Measurements from ENCODE around the gene MGMT.

MGMT gene

DNA sequence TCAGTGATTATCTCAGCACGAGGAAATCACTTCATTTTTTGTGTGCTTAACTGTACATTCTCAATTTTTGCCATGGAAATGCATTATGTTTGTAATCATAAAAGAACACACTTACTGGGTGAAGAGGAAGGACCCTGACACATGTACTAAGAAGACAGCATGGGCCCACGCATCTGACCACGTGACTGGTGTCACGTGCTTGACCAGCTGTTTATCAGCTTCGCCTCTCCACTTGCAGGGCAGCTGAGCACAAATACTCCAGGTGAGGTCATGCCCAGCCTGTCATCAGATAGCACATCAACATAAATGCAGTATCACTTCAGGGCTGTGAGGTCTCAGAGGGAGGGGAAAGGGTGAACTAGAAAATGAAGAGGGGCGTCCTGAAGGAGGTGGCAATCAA lies 317.2 kb downstream of the MGMT start:
- in situ Hi-C loops (cut with MboI; ENCODE audit: low sequenced_read_pairs): no loop called here

DNA sequence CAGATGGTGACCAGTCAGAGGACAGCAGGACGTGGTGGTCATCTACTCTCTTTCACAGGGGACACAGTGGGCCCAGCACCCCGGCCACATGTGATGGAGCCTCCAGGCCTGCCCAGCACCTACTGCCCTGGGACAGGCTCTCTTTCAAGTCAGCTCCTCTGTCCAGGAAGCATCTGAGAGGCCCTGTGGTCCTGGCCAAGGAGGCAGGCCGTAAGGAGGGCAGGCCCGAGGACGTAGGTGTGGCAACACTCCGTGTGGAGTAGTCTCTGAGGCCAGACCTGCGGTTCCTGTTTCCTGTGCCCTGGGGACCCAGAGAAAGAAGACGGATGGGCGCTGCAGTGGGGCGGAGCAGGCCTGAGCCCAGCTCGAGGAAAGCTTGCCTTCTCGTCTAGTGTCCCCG lies 317.9 kb downstream of the MGMT start:
- in situ Hi-C loops (cut with MboI; ENCODE audit: low sequenced_read_pairs): no loop called here

DNA sequence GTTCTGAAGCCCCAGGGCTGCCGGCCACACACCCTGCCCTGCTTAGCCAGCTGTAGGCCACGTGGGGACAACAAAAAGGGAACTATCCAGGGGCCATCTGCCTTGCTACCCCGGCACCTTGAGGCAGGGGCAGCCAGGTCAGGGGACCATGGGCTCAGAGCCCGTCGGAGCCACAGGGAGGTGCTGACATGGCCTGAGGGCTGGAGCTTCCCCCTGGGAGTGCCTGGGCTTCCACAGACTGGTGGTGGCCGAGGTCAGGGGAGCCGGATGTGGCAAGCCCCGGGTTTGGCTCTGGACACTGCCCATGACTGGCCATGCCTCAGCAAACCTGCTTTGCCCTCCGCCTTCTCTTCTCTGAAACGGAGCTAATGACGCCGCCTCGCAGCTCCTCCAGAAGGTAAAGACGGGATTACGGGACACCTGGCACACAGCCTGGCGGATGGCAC lies 318.5 kb downstream of the MGMT start:
- in situ Hi-C loops (cut with MboI; ENCODE audit: low sequenced_read_pairs): no loop called here

DNA sequence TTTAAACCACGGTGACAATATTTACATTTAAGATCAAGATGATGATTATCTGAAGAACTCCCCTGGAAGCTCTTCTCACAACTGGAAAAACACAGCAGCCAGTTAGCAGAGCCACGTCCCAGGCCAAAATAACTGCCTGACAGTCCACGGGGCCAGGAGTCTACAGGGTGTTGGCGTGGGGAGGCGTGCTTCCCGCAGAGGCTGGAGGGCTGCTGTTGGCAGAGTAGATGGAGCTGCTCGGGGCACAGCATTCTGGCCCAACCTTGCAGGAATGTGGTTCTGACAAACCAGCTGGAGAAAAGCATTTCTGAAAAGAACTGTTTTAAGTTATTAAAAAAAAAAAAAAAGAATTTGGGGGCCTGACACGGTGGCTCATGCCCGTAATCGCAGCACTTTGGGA lies 319.2 kb downstream of the MGMT start:
- in situ Hi-C loops (cut with MboI; ENCODE audit: low sequenced_read_pairs): no loop called here

DNA sequence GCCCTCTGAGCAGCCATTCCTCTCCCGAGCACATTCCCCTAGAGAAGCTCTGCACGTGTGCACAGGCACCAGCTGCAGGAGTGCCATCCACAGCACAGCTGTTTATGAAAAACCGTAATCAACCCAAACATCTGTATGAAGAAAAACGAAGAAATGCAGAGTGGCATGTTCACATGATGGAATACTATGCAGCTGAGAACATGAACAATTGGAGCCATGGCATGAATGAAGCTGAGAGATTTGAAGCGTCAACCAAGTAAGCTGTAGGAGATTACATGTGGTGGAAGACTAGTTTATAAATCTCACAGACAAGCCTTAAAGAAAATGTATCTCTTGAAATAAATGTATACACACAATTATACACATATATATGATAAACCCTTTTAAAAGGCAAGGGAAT lies 320.5 kb downstream of the MGMT start:
- in situ Hi-C loops (cut with MboI; ENCODE audit: low sequenced_read_pairs): no loop called here

DNA sequence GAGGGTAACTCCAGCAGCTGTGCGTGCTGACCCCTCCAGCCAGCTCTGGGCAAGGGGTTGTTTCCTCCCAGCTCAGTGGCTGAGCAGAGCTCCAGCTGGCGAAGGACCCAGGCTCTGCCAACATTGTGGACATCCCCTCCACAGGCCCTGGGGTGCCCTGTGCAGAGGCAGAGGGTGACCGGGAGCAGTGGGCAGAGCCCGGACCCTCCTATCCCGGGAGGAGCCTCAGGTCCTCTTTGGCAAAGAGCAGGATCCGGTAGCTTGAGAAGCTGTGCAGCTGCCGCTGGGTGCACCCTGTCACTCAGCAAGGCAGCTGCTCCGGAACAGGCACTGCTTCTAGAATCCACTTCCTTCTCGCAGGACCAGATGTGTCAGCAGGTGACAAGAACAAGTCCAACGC lies 321.2 kb downstream of the MGMT start:
- in situ Hi-C loops (cut with MboI; ENCODE audit: low sequenced_read_pairs): no loop called here

DNA sequence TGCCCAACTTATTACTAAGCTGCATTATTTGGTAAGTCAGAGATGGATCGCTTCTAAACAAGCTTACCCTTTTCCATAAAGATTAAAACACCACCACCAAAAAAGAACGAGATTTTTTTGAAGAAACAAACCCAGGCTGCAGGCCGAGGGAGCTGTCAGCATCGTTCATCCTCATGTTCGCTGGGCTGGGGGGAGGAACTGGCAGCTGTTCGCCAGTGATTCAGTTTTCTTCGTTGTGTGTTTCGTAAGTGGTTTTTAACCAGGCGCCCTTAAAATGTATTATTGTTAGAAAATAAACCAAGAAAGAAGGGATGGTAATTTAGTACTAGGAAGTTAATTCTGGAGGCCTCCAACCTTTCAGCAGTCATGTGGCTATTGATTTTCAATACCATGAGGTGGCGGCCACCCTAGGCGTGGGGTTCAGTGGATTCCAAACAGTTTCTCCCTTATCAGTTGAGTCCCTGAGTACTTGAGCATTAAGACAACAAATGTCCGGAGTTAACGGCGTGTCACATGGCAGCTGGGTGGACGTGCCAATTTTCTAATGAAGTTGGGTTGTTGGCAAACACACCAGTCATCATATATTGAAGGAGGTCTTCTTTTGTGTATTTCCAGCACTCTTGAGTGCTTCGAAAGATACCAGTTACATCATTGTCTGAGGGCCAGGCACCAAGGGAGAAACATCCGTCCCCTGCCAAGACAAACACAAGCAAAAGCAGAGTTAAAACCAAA lies 323.8 kb downstream of the MGMT start:
- in situ Hi-C loops (cut with MboI; ENCODE audit: low sequenced_read_pairs): no loop called here

DNA sequence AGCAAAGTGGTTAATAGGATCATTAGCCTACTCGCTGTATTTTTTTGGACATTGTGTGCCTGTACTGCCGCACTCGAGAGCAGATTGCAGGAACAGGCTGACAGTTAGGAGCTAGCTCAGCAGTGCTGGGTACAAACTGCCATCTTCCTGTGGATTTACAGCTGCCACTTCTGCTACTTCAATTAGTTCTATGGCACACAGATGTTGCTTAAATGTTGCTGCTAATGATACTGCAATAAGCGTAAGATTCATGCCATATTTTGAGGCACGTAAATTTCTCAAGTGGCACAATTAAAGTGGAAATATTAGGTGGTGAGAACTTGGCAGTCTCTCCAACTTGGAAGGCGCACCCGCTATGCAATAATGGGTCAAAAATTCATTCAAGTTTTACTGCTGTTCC lies 325.1 kb downstream of the MGMT start:
- in situ Hi-C loops (cut with MboI; ENCODE audit: low sequenced_read_pairs): no loop called here

DNA sequence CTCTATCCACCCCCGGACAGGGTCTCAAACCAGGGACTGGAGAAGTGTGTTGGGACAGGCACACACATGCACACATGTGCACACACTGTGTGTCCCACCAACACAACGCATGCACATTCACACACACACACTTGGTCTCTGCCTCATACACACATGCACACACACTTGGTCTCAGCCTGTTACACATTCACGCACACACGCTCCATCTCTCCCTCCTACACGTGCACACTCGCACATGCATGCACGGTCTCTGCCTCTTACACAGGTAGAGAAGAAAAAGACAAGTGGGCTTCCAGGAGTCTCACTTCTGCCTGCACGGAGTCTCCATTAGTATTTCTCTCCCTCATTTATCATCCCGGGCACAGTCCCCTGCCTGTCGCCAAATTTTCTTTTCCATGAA lies 325.8 kb downstream of the MGMT start:
- in situ Hi-C loops (cut with MboI; ENCODE audit: low sequenced_read_pairs): no loop called here

DNA sequence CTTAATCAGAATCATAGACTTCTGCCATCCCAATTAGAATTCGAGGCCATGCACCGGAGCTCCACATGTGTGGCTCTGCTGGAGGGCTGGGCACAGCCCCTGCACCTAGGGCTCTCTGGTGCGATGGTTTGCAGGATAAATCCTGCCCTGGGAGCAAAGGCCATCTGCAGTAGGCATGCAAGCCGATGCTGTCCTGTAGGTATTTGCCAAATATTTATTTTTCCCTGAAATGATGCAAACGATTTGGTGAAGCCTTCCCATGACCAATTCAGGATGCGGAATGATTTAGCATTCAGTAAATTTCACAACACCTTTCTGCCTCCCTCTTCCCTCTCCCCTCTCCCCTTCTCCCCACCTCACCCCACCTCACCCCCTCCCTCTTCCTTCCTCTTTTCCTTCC lies 326.4 kb downstream of the MGMT start:
- in situ Hi-C loops (cut with MboI; ENCODE audit: low sequenced_read_pairs): no loop called here

DNA sequence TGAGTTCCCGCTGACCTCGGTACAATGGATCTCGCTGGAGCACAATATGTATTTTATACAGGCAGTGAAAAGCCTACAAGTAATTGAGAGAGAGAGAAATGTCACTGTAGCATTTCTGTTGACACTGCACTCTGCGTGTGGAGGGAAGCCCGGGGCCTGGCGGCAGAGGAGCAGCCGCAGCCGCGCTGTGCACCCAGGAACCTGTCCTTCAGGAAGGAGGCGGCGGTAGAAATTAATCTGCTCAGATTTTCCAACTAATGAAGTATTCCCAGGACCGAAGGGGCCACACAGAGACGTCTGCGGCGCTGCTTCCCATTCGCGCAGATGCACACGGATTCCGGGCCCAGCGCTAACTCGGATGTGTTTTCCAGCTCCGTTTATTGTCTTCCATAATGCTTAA lies 327.0 kb downstream of the MGMT start:
- in situ Hi-C loops (cut with MboI; ENCODE audit: low sequenced_read_pairs): no loop called here

DNA sequence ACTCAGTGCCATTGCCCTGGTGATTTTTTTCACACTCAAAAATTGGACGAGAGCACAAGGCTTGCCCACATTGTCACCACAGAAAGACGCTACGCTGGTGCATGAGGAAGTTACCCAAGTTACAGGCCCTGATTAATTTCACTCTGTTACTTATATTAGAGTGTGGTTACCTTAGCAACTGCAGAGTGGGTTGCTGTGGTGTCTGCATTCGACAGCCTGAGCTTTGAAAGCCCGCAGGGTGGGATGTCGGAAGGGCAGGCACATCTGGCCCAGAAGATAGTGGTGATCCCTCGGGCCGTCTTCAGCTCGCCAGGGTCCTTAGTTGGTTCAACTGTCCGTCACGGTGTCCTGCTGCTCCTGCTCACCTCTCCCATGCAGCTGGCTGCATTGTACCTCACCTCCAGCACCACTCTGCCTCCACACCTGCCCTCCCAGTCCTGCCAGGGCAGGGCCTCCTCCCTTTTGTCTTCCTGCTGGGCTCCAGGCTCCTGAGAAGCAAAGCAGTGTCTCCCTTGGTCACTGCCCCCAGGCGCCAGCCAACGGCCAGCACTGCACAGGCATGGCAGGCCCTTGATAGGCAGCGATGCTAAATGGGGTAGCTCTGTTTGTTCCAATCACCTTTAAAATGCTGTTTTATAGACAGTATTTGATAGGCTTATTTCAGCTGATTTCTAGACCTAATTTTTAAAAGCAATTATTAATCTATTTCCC lies 329.8 kb downstream of the MGMT start:
- in situ Hi-C loops (cut with MboI; ENCODE audit: low sequenced_read_pairs): no loop called here

DNA sequence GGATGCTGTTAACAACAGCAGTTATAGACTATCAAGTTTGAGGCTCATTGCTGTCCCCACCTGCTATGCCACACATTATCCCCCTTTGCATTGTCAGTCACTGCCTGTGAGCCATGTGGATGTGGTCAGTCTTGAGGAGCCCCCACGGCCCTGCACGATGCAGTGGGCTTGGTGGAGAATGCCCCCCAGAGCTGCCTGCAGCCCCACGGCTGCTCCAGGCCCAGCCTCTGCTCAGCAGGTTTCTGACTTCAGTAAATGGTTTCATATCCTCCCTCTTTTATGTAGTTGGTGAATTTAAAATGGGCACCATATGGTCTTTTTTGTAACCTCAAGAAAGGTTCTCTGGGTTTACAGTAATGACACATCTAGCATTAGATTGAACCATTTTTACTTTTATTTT lies 332.9 kb downstream of the MGMT start:
- in situ Hi-C loops (cut with MboI; ENCODE audit: low sequenced_read_pairs): no loop called here

DNA sequence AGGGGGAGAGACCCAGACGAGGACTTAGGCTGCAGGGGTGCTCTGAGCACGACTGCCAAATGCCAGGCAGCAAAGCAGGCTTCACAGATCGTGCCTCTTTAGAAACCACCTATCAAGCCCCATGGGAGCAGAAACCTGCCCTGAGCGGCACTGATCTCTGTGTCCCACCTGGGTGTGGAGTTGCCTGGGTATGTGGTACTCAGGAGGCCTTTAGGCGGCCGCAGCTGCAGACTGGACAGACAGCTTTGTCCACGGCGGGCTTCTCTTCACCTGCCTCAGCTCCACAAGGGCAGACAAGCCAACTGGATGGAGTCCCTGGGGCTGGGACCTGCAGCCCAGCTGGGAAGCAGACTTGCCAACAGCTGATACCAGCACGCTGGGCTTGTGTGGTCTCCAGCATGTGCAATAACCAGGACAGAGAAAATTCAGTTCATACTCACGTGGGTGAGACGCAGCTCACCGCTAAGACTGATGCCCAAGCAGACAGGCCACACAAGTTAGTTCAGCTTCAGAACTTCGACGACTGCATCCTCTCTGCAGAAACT lies 333.8 kb downstream of the MGMT start:
- in situ Hi-C loops (cut with MboI; ENCODE audit: low sequenced_read_pairs): no loop called here

DNA sequence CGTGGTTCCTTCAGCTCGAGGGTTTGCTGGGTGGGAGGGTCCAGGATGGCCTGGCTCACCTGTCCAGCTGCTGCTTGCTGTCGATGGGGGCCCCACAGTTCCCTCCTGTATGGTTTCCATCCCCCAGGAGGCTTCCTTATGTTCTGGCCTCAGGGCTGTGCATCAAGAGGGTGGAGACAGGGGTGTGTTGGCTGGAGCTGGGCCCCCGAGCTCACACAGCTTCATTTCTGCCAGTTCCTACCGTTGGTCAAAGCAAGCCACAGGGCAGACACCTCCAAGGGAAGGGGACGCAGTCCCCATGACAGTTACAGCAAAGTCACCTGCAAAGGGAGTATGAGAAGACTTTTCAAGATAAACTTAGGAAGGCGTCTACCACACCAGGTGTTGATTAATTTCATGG lies 340.2 kb downstream of the MGMT start:
- in situ Hi-C loops (cut with MboI; ENCODE audit: low sequenced_read_pairs): no loop called here

DNA sequence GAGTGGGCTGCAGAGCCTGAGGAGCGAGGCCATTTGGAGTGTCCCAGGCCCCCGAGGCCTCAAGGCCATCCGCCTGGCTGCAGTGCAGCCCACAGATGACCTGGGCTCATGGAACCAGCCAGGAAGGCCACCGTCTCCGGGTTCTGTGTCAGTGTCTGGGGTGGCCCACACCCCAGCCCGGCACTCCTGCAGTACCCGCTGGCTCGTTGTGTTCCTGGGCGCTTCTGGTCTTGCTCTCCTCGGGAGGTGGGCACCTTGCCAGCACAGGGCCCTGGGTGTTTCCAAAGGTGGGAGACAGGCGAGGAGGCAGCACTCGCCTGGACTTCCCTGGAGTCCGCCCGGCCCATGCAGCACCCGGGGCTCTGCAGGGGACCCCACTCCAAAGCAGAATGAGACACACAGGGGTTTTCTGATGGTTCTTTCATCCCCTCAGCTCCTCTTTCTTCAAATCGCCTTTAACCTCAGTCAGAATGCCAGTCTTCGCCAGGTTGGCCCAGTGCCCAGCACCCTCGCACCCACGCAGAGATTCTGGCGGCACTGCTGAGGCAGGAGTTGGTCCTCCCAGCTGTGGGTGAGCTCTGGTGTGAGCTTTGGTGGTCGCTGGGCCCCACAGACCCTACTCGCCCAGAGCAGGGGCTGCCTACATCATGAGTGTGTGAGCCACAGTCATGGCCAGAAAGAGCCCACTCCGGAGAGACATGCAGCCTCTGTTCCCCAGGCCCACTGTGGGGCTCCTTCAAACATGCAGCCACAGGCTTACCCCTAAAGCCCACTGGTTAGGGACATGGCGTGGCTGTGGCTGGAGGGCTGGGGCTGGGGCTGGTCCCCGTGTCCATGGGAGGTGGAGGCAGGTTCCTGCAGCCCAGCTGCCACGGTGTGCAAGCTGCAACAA lies 341.3 kb downstream of the MGMT start:
- in situ Hi-C loops (cut with MboI; ENCODE audit: low sequenced_read_pairs): no loop called here

DNA sequence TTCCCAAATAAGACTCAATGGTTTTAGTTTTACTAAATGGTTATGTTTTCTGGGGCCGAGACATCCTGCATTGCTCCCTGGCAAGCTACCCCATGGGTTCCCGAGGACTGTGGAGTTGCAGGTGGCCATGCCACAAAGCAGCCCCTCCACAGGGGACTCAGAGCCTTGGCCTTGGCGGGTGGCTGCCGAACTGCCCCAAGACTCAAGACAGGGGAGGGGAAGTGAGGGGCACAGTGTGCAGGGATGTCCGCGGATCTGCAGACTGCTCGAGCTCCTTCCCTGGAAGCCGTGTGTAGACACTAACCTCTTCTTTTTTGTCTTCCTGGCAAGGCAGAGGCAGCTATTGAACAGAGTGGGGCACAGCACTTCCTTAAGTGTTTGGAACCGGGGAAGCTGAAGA lies 342.4 kb downstream of the MGMT start:
- in situ Hi-C loops (cut with MboI; ENCODE audit: low sequenced_read_pairs): no loop called here

DNA sequence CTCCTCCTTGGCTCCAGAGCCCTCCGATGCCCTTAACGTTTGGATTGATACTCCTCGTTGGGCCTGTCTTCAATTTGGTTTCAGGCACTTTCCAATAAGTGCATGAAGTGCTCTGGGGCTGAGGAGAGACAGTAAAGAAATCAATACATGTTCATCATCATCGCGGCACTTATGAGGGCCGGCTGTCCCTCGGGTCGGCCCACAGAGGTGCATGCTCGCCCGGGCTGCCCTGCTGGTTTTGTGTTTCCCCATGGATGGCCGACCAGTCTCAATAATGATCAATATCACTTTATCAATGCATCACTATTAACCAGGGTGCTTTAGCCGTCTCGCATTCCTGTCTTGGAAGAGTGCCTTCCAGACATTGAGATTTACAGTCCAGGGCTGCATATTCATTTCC lies 342.8 kb downstream of the MGMT start:
- in situ Hi-C loops (cut with MboI; ENCODE audit: low sequenced_read_pairs): no loop called here

DNA sequence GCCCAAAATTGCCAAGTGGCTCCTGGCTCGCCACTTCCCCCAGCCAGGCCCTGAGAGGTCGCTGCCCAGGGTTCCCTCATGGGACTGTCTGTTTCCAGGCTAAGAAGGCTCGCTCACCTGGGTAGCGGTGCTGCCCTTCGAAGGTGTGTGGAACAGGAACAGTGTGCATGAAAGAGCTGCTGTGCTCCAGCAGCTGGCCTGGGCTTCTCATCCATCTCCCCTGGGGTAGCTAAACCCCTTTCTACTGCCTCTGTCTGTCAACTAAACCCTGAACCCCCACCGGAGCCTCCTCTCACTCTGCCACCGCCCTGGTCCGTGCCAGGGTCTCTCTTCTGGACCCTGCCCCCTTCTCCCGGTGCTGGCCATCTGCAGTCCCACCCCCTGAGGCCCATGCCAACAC lies 344.2 kb downstream of the MGMT start:
- in situ Hi-C loops (cut with MboI; ENCODE audit: low sequenced_read_pairs): no loop called here

DNA sequence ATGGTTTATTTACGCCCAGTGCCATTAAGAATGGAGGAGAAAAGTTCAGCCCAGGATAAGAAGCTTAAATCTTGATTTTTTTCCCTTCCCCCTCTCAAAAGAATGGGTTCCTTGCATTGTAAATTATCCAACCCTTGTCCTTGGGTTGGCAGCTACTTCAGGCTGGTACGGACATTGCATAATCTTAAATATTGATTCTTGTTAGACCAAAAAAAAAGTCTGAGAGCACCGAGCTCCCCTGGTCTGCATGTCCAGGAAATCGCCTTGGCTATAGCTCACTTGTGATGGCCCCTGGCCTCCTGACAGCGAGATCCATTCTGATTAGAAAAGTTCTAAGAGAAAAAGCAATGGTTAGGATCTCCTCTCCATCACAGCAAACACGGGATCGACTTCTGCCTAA lies 345.4 kb downstream of the MGMT start:
- in situ Hi-C loops (cut with MboI; ENCODE audit: low sequenced_read_pairs): no loop called here
